GM21528 (cell line): Measurements from ENCODE around the gene CYLD.

ENCODE experiments used
- ATAC-seq: cut with Tn5 transposase; IDR thresholded peaks from one replicate; pipeline ENCODE4 v1.9.1; 2021; ENCODE audit warnings: mild to moderate bottlenecking, moderate library complexity; ENCODE audit not compliant: unreplicated experiment, low FRiP score

CYLD gene

DNA sequence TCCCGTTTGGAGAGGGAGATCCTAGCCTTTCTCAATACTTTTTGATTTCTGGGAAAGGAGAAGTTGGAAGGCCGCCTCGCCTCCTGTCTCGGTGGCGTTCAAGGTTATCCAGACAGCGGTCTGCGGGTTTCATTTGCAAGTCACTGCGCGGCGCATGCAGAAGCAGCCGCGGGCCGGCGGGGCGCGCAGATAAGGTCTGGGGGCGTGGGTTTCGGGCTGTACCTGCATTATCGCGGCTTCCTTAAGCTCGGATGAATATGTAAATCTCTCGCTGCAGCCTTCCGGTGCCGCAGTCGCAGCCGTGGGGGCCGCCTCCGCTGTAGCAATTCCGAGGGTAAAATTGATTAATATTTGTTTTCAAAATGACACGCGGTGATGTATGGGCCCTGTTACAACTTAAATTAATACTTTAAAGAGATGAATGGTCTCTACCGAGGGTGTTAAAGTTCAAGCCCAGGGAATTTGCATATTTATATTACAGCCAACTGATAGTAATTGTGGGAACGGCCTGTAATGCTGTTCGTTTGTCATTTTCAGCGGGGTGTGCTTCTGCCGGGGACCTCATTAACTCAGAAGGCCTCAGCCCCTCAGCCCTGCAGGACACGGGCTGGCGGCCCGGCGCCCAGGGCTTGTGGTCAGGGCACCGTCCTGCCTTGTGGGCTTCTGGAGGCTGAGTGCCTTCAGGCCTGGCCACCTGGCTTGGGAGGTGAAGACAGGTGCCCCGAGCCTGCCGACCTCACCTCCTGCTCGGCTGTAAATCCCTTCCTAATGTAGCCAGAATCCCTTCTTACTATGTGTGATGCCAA, 99.4 kb downstream of the CYLD start:
- ATAC-seq = no peak

DNA sequence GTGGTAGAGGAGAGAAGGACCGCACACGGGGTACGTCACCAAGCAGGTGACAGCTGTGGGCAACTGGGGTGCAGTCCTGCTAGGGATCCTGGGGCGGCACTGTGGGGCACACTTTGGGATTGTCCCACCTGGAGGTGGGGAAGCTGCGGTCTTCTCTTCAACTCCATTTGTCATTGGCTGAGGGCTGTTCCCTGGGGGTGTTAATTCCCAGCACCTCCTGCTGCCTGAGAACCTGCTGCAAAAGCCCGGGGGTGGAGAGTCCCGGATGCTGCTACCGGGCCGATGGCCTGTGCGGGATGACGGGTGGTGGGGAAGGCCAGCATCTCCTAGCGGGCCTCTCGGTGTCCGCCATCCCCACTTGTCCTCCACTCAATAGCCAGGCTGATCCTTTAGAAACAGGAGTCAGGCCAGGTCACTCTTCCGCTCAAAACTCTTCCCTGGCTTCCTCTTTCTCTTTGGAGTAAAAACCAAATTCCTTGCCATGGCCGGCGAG, 100.2 kb downstream of the CYLD start:
- ATAC-seq = no peak

DNA sequence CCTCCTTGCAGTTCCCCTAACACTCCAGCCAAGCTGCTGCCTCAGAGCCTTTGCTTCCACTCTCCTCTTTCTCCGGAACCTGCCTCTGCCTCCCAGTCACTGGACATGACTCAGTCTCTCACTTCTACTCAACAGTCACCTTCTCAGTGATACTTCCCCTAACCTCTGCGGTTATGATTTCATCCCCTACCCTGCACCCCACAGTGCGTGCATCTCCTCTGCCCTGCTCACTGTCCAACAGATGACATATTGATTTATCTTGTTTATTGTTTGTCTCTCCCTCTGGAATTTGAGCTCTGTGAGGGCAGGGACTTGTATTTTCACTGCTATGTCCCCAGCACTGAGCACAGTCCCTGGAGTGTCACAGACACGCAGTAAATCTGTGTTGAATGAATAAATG, 100.7 kb downstream of the CYLD start:
- no peak for ATAC-seq

DNA sequence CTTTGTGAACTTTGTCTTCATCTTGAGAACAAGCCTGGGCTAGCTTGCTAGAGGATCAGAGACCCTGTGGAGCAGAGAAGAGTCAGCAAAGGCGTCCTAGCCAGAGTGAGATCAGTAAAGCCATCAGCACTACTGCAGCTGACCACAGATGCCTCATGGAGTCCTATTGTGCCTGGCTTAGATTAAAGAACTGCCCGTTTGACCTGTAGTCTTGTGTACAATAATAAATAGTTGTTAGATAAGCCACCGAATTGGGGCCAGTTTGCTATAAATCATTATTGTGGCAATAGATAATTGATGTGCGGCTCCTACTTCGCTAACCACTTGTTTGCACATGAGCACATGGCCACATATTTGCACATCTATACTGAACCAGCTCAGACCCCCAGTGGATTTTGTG, 103.0 kb downstream of the CYLD start:
- ATAC-seq = no peak

DNA sequence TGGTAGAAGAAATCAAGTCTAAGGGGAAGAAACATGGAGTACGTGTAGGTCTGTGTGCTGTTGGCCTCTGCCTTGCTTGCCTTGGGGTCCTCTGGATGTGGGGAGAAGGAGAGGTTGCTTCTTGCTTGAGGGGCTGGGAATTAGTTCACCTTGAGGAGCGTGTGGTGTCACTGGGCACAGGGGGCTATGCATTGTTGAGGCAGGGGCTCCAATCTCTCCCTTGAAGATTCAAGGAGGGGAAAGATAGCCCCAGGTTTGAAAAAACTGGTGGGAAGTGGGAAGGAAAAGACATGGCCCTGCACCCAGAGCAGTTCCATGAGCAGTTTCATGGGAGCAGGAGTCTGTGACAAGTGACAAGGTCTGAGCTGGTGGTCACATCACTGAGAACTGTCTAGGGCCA, 103.4 kb downstream of the CYLD start:
- no peak for ATAC-seq

DNA sequence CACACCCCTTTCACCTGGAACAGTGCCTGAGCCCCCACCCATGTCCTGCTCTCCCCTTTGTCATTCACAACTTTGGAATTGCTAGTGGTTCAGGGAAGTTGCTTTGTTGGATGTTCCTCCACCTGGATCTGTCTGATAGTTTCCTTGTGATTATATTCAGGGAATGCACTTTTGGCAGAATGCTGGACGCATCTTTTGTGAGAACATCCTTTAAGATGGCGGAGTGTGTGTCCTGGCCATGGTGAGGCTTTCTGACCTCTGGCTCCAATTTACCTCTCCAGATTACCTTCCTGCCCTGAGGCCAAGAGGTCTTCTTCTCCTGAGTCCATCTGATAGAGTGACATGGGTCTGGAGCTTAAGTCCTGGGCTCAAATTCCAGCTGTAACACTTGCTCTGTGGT, 104.6 kb downstream of the CYLD start:
- ATAC-seq = no peak

DNA sequence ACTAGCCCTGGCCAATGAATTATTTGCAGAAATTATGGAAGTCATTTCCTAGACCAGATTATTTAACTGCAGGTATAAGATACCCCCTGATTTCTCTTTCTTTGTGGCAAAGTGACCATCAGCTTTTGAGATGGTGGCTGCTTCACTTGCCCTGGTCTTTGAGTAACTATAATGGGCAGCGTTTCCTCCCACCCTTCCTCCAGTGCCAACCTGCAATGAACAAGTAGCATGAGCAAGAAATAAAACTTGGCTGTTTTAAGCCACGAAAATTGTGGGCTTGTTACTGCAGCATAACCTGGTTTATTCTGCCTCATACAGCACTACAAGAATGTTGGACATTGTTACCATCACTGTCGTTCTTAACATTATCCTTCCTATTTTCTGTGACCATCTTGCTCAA, 105.3 kb downstream of the CYLD start:
- no peak for ATAC-seq

DNA sequence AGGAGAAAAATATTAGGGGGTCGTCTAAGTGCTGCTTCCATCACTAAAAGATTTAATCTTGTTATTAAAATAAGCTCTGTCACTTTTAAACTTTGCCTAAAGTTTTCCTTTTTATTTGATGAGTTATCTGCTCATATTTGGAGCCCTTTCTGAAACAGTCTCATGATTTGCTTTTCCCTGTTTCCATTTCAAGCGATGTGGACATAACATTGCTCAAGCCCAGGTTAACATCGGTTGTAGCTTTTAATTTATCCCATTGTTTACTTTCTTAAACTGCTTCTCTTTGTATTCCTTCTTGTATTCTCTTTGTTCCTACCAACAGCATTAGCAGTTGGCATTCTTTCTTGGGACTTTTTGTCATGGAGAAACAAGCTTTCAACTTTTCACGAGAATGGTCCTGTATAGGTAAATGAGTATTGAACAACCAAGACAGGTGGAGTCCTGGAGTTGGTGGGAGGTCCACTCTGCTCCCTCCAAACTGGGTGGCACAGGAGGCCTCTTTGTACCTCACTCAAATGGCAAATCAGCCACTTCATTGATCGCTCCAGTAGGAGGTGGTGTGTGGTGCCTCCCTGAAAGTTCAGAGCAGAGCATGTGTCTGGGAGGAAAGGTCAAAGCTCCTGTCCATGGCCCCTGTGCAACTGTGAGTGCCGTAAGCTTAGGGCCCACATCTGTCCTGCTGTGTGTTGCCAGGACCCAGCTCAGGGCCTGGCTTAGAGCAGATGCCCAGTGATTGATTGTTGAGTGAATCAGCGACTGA, 107.0 kb downstream of the CYLD start:
- ATAC-seq = no peak
